Large intestine (tissue), 3 donors: ENCODE measurements around the gene BCR. TPM values are rescaled to one million over a fixed set of nuclear protein-coding genes. Genes with fewer than 3 reads are reported as not detected.

ENCODE experiments used
- DNase-seq, 2 donors: peaks; one replicate each; pipeline versions ENCODE4 v3.0.0 to v3.0.0-alpha.2; 2013
- H3K27ac ChIP-seq: one replicate; pipeline ENCODE4 v1.5.1; 2013; ENCODE audit warnings: low read length
- H3K27me3 ChIP-seq: 2 replicates; pipeline ENCODE4 v1.6.1; 2013; ENCODE audit warnings: low read length; ENCODE audit not compliant: control insufficient read depth, insufficient read depth
- H3K36me3 ChIP-seq: 2 replicates; pipeline ENCODE4 v1.6.1; 2013; ENCODE audit warnings: low read length; ENCODE audit not compliant: control insufficient read depth, insufficient read depth
- H3K4me1 ChIP-seq: one replicate; pipeline ENCODE4 v1.6.1; 2013; ENCODE audit warnings: low read length; ENCODE audit not compliant: control insufficient read depth, insufficient read depth
- H3K4me3 ChIP-seq: one replicate; pipeline ENCODE4 v1.5.1; 2013; ENCODE audit warnings: low read length
- H3K9me3 ChIP-seq: one replicate; pipeline ENCODE4 v1.6.1; 2013; ENCODE audit warnings: mild to moderate bottlenecking, low read depth, low read length, moderate library complexity; ENCODE audit not compliant: control insufficient read depth
- WGBS: methylation state at CpG from one replicate; pipeline ENCODE4 v1.1.5; 2013; ENCODE audit warnings: low lambda C conversion rate; ENCODE audit not compliant: insufficient coverage; 5-methylcytosine and 5-hydroxymethylcytosine counted together
- polyA plus RNA-seq: library from polyadenylated mRNA; unstranded; fragments of 120-200 nt; gene quantifications from one replicate; pipeline ENCODE4 v1.2.1, GENCODE V29; 2013

BCR gene
- polyA plus RNA-seq, 1 donor = 29.0 TPM

GRCh38 chr22:23233752-23234408 lies 53.6 kb downstream of the BCR start:
- no CpG with 5 or more reads among the region's 10 CpGs for WGBS

DNA sequence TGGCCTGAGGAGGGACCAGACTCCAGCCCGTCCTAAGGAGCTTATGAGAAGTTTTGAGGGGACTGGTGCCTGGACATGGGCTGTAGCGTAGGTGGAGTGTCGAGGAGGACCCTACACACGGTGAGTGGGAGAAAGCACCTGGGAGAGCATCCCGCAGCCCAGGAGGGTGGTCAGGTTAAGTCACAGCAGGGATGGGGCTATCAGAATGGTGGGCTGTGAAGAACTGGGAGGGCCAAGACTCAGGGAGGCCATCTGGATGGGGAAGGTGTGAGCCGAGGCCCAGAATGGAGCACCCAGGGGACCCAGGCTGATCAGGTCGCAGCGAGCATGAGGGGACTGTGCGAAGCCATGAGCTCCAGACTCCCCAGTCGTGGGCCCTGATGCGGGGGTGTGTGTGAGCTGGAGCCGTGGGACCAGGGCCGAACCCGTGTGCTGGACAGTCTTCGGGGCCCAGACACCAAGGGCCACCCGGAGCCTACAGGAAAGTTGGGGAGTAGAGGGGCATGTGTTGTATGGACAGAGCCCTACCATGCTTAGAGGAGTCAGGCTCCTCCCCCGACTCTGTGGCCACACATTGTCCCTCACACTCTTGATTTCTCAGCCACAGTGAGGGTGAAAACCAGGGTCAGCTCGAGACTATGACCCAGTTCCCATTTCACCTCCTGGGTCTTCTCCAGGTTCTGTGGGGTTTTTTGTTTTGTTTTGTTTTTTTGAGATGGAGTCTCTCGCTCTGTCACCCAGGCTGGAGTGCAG lies 54.3 kb downstream of the BCR start:
- 100% methylated on average over 1 of the region's 19 CpGs for WGBS
- Histone ChIP-seq H3K4me3 (no peak overlapping the region), H3K4me1 (no peaks in the 10 kb centered on the region)

More at GRCh38 chr22:23233752-23234408, 53.6 kb downstream of the BCR start:
- H3K9me3 ChIP-seq = peaks cover 4% of the 10 kb centered on the region
- no peak for DNase-seq
- H3K27ac ChIP-seq = no peak overlapping the region
- no peaks in the 10 kb centered on the region for H3K36me3 ChIP-seq
- no peak overlapping the region for H3K4me3 ChIP-seq
- H3K4me1 ChIP-seq = no peaks in the 10 kb centered on the region
- H3K27me3 ChIP-seq = no peaks in the 10 kb centered on the region

GRCh38 chr22:23235425-23235824 lies 55.1 kb downstream of the BCR start:
- H3K27ac ChIP-seq = no peak overlapping the region
- no peaks in the 10 kb centered on the region for H3K36me3 ChIP-seq
- H3K4me1 ChIP-seq = no peaks in the 10 kb centered on the region
- no CpG with 5 or more reads among the region's 3 CpGs for WGBS
- no peaks in the 10 kb centered on the region for H3K9me3 ChIP-seq
- no peak for DNase-seq
- no peak overlapping the region for H3K4me3 ChIP-seq
- H3K27me3 ChIP-seq = no peaks in the 10 kb centered on the region

More for the DNA sequence above, 54.3 kb downstream of the BCR start:
- DNase-seq = no peak
- Histone ChIP-seq H3K27me3 (no peaks in the 10 kb centered on the region), H3K36me3 (no peaks in the 10 kb centered on the region), H3K27ac (no peak overlapping the region), H3K9me3 (no peaks in the 10 kb centered on the region)

DNA sequence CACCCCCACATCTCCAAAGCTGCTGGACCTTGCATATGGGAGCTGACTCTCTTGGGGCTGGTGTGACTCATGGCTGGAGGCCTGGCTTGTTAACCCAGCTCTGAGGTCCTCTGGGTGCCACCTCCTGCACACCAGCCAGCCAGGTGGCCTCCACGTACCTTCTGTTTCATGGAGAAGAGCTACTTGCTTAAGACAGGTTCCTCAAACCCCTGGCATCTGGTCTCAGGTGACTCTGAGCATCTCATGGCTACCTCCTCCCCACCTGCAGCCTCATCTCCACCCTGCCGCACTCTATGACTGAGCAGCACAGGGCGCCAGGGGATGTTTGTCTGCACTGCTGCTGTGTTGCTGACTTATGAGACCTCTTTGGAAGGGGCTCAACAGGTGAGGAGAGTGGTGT lies 55.7 kb downstream of the BCR start:
- no peaks in the 10 kb centered on the region for H3K4me1 ChIP-seq
- no peak overlapping the region for H3K27ac ChIP-seq
- WGBS = no CpG with 5 or more reads among the region's 3 CpGs
- no peaks in the 10 kb centered on the region for H3K9me3 ChIP-seq
- no peak for DNase-seq
- H3K36me3 ChIP-seq = no peaks in the 10 kb centered on the region
- H3K27me3 ChIP-seq = no peaks in the 10 kb centered on the region
- no peak overlapping the region for H3K4me3 ChIP-seq

DNA sequence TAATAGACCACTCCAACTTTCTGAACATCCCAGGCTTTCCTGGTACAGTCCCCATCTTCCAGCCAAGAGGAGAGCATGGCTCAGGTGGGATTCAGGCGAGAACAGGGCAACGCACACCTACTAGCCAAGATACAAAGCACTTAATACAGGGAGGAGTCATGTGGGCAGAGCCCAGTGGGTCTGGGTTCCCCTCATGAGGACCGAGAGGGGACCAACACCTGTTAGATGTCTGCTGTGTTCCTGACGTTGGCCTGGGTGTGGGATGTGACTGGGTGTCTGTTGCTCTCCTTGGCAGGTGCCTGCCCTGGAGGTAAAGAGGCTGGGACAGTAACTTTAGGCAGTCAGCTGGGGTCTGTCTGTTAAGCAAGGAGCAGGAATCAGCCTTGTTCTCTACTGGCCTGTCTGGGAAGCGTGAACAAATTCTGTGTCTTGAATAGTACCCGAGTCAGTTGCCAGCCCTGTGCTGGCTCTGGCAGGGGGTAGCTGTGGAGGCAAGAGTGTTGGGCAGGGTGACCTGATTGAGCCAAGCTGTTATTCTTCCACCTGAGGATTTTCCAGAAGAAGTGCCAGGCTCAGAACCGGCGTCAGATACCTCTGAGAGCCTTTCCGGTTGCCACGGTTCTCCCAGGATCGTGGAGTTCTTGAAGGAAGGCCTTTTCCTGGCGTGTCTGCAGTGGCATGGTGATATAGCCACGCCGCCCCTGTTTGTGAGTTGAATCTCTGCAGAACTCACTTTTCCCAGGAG lies 56.3 kb downstream of the BCR start:
- Histone ChIP-seq H3K27ac (no peak overlapping the region), H3K27me3 (no peaks in the 10 kb centered on the region), H3K4me3 (no peak overlapping the region), H3K36me3 (no peaks in the 10 kb centered on the region), H3K4me1 (peaks cover under 1% of the 10 kb centered on the region), H3K9me3 (no peaks in the 10 kb centered on the region)
- WGBS = no CpG with 5 or more reads among the region's 14 CpGs
- no peak for DNase-seq

DNA sequence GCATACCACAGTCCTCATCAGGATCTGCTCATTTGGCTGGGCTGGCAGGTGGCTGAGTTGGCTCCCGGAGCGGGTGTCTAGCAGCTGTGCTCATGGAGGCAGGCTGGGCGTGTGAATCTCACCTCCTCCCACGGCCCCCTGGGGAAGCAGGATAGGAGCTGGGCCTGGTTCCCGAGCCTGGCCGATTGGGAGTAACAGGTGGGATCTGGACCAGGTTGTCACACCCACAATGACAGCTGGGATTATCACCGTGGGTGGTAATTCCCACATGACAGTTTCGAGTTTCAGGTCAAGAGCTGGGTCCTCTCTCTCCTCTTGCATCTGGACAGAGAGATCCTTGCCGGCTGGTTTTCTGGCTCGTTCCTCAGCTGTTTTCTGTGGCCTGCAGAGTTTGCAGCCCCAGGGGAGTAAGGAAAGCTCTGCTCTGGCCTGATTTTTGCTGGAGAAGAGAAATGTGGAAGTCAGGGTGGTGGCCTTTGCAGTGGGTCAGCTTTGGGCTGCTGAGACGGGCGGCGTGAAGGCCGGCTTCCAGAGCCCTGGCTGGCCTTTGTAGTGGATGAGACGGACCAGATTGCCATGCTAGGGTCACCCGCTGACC lies 57.0 kb downstream of the BCR start:
- no CpG with 5 or more reads among the region's 16 CpGs for WGBS
- H3K27me3 ChIP-seq = no peaks in the 10 kb centered on the region
- DNase-seq = peak in 1 of 2 donors; percentile 55

DNA sequence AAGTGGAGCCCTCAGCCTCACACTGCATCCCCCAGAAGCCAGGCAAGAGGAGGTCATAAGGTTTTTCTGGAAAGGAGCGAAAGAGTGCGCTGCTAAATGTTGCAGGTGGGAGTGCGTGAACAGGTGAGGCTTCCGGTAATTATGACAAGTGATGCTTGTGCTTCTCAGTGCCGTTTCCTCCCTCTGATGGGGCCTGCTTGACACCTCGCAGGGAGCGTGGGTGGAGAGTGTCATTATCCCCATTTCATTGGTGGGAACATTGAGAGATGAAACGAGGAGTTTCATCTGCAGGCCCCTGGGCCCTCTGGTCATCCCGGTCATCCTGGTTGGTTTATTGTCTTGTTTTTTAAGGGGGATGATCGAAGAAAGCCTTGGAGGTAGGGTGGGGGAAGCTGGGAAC lies 57.5 kb downstream of the BCR start:
- Histone ChIP-seq H3K36me3 (no peaks in the 10 kb centered on the region), H3K4me3 (no peak overlapping the region), H3K27me3 (no peaks in the 10 kb centered on the region), H3K9me3 (no peaks in the 10 kb centered on the region), H3K27ac (no peak overlapping the region), H3K4me1 (peaks cover 12% of the 10 kb centered on the region)
- WGBS = 100% methylated on average over 2 of the region's 10 CpGs
- no peak for DNase-seq

More for the DNA sequence above, 57.0 kb downstream of the BCR start:
- Histone ChIP-seq H3K9me3 (no peaks in the 10 kb centered on the region), H3K4me1 (peaks cover 7% of the 10 kb centered on the region), H3K27ac (no peak overlapping the region), H3K36me3 (no peaks in the 10 kb centered on the region), H3K4me3 (no peak overlapping the region)

DNA sequence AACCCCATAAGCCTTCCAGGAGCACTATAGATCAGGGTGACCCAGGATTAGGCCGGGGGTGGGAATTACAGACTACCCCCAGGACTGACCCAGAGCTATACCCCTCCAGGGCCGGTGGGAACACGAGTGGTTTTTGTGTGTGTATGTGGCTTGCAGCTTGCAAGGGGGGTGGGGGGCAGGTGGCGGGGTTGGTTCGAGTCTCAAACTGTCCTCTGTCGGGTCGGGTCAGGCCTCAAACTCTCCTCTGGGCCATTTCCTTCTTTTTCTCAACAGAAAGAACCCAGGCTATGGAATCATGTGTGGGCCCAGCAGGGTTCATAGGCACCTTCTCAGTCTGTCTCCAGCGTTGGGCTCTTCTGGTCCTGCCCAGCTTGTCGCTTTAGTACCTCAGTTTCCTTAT lies 58.4 kb downstream of the BCR start:
- Histone ChIP-seq H3K9me3 (no peaks in the 10 kb centered on the region), H3K36me3 (no peaks in the 10 kb centered on the region), H3K27me3 (no peaks in the 10 kb centered on the region), H3K27ac (no peak overlapping the region), H3K4me1 (peaks cover 19% of the 10 kb centered on the region), H3K4me3 (no peak overlapping the region)
- no CpG with 5 or more reads among the region's 9 CpGs for WGBS
- no peak for DNase-seq

DNA sequence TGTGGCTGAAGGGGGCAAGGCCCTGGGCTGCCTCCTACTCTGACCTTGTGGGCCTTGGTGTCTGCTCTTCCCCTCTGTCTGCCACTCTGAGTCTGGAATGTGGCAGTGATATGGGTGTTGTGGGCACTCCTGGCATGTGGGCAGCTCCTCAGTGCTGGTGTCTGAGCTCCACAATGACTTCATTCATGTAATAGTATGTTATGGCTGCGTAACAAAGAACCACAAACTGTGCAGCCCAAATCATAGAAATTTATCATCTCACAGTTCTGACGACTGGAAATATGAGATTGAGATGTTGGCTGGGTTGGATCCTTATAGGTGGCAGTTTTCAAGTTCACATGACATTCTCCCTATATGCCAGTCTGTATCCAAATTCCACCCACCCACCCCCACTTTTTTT lies 59.1 kb downstream of the BCR start:
- H3K9me3 ChIP-seq = no peaks in the 10 kb centered on the region
- no peak for DNase-seq
- H3K27ac ChIP-seq = no peak overlapping the region
- H3K4me3 ChIP-seq = no peak overlapping the region
- H3K36me3 ChIP-seq = no peaks in the 10 kb centered on the region
- no CpG with 5 or more reads among the region's 2 CpGs for WGBS
- peaks cover 26% of the 10 kb centered on the region for H3K4me1 ChIP-seq
- no peaks in the 10 kb centered on the region for H3K27me3 ChIP-seq
